ENCODE results near the gene NEK8. TPM values are rescaled to one million over a fixed set of nuclear protein-coding genes. Genes with fewer than 3 reads are reported as not detected.

Gene NEK8
- total RNA-seq, 1 donor from 2014 or later, result 4.3 TPM

GRCh38 chr17:28685366-28685765, 43.2 kb upstream of the NEK8 start:
- Histone ChIP-seq H3K9ac (ENCODE audit: low read length) (no peak overlapping the region), H3K4me1 (ENCODE audit: insufficient read depth, low read length) (no peaks in the 10 kb centered on the region), H4K20me1 (ENCODE audit: insufficient read depth, low read length) (peaks cover 16% of the 10 kb centered on the region), H3K27me3 (ENCODE audit: insufficient read depth, low read length) (no peaks in the 10 kb centered on the region), H3K9me3 (ENCODE audit: insufficient read depth, low read depth, low read length) (no peaks in the 10 kb centered on the region), H3K4me2 (ENCODE audit: low read length) (no peak overlapping the region), H3K36me3 (ENCODE audit: insufficient read depth, low read length) (peaks cover 89% of the 10 kb centered on the region), H2AFZ (ENCODE audit: low read depth, low read length) (no peak overlapping the region), H3K79me2 (ENCODE audit: insufficient read depth, low read length) (no peaks in the 10 kb centered on the region), H3K27ac (ENCODE audit: low read depth, low read length) (no peak overlapping the region), H3K4me3 (ENCODE audit: insufficient read depth, low read depth, low read length) (no peak overlapping the region)
- DNase-seq (ENCODE audit: low read depth) (no peak), FAIRE-seq (no peak)
- no peak for TF ChIP-seq EZH2 (IDR thresholded peaks at IDR 0.05; ENCODE audit: insufficient read depth, low read length)
- TF ChIP-seq, protein P1, sequence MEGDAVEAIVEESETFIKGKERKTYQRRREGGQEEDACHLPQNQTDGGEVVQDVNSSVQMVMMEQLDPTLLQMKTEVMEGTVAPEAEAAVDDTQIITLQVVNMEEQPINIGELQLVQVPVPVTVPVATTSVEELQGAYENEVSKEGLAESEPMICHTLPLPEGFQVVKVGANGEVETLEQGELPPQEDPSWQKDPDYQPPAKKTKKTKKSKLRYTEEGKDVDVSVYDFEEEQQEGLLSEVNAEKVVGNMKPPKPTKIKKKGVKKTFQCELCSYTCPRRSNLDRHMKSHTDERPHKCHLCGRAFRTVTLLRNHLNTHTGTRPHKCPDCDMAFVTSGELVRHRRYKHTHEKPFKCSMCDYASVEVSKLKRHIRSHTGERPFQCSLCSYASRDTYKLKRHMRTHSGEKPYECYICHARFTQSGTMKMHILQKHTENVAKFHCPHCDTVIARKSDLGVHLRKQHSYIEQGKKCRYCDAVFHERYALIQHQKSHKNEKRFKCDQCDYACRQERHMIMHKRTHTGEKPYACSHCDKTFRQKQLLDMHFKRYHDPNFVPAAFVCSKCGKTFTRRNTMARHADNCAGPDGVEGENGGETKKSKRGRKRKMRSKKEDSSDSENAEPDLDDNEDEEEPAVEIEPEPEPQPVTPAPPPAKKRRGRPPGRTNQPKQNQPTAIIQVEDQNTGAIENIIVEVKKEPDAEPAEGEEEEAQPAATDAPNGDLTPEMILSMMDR (IDR thresholded peaks at IDR 0.05; ENCODE audit: insufficient read depth, low read depth, low read length), result no peak
- Mint-ChIP-seq H3K4me1 (ENCODE audit: low read depth, unreplicated experiment) (no peaks in the 10 kb centered on the region), H3K4me3 (ENCODE audit: unreplicated experiment) (no peak overlapping the region), H3K36me3 (ENCODE audit: low read depth, unreplicated experiment) (peaks cover 40% of the 10 kb centered on the region), H3K27ac (ENCODE audit: unreplicated experiment) (no peak overlapping the region), H3K9me3 (ENCODE audit: unreplicated experiment) (no peaks in the 10 kb centered on the region), H3K27me3 (ENCODE audit: low read depth, unreplicated experiment) (no peaks in the 10 kb centered on the region)

DNA sequence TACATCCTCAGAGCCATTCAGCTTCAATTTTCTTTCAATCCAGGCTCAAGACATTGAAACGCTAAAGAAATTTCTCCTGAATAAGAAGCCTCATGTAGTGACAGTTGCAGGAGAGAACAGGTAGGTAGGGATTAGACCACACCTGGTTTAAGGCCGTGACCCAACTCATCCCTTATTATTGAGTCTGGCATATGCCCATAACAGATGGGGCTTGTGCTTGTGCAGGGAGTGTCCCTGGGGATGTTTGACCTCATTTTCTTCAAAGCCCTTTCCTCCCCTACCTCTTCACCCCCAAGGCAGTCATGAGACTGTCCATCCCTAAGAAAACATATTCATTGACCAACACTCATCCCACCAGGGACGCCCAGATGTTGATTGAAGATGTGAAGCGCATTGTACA, 42.3 kb upstream of the NEK8 start:
- peaks cover 87% of the 10 kb centered on the region for H3K36me3 ChIP-seq (ENCODE audit: insufficient read depth, low read length)
- no peak overlapping the region for H3K4me2 ChIP-seq (ENCODE audit: low read length)
- DNase-seq (ENCODE audit: low read depth), result no peak
- H3K27ac Mint-ChIP-seq (ENCODE audit: unreplicated experiment), result no peak overlapping the region
- no peaks in the 10 kb centered on the region for H3K27me3 ChIP-seq (ENCODE audit: insufficient read depth, low read length)
- H3K9me3 Mint-ChIP-seq (ENCODE audit: unreplicated experiment), result no peaks in the 10 kb centered on the region
- no peak for TF ChIP-seq EZH2 (IDR thresholded peaks at IDR 0.05; ENCODE audit: insufficient read depth, low read length)
- TF ChIP-seq, protein P1 (IDR thresholded peaks at IDR 0.05; ENCODE audit: insufficient read depth, low read depth, low read length), result no peak
- H3K4me3 ChIP-seq (ENCODE audit: insufficient read depth, low read depth, low read length), result no peak overlapping the region
- H3K27me3 Mint-ChIP-seq (ENCODE audit: low read depth, unreplicated experiment), result no peaks in the 10 kb centered on the region
- H3K9me3 ChIP-seq (ENCODE audit: insufficient read depth, low read depth, low read length), result no peaks in the 10 kb centered on the region
- no peak overlapping the region for H3K4me3 Mint-ChIP-seq (ENCODE audit: unreplicated experiment)
- FAIRE-seq, result no peak
- H3K27ac ChIP-seq (ENCODE audit: low read depth, low read length), result no peak overlapping the region
- H3K4me1 Mint-ChIP-seq (ENCODE audit: low read depth, unreplicated experiment), result no peaks in the 10 kb centered on the region
- no peaks in the 10 kb centered on the region for H3K79me2 ChIP-seq (ENCODE audit: insufficient read depth, low read length)
- peaks cover 40% of the 10 kb centered on the region for H3K36me3 Mint-ChIP-seq (ENCODE audit: low read depth, unreplicated experiment)
- H4K20me1 ChIP-seq (ENCODE audit: insufficient read depth, low read length), result peaks cover 16% of the 10 kb centered on the region
- H3K9ac ChIP-seq (ENCODE audit: low read length), result no peak overlapping the region
- no peaks in the 10 kb centered on the region for H3K4me1 ChIP-seq (ENCODE audit: insufficient read depth, low read length)
- H2AFZ ChIP-seq (ENCODE audit: low read depth, low read length), result no peak overlapping the region

GRCh38 chr17:28688481-28688880, 40.1 kb upstream of the NEK8 start:
- Histone ChIP-seq H3K4me3 (ENCODE audit: insufficient read depth, low read depth, low read length) (no peak overlapping the region), H3K9ac (ENCODE audit: low read length) (no peak overlapping the region), H4K20me1 (ENCODE audit: insufficient read depth, low read length) (peaks cover 16% of the 10 kb centered on the region), H3K27ac (ENCODE audit: low read depth, low read length) (no peak overlapping the region), H2AFZ (ENCODE audit: low read depth, low read length) (no peak overlapping the region), H3K9me3 (ENCODE audit: insufficient read depth, low read depth, low read length) (no peaks in the 10 kb centered on the region), H3K79me2 (ENCODE audit: insufficient read depth, low read length) (no peaks in the 10 kb centered on the region), H3K4me2 (ENCODE audit: low read length) (no peak overlapping the region), H3K27me3 (ENCODE audit: insufficient read depth, low read length) (no peaks in the 10 kb centered on the region), H3K36me3 (ENCODE audit: insufficient read depth, low read length) (peaks cover 71% of the 10 kb centered on the region), H3K4me1 (ENCODE audit: insufficient read depth, low read length) (no peaks in the 10 kb centered on the region)
- no peaks in the 10 kb centered on the region for H3K9me3 Mint-ChIP-seq (ENCODE audit: unreplicated experiment)
- no peak for TF ChIP-seq EZH2 (IDR thresholded peaks at IDR 0.05; ENCODE audit: insufficient read depth, low read length)
- TF ChIP-seq, protein P1 (IDR thresholded peaks at IDR 0.05; ENCODE audit: insufficient read depth, low read depth, low read length), result no peak
- DNase-seq (ENCODE audit: low read depth) (no peak), FAIRE-seq (no peak)
- H3K27ac Mint-ChIP-seq (ENCODE audit: unreplicated experiment), result no peak overlapping the region
- H3K4me3 Mint-ChIP-seq (ENCODE audit: unreplicated experiment), result no peak overlapping the region
- H3K36me3 Mint-ChIP-seq (ENCODE audit: low read depth, unreplicated experiment), result peaks cover 34% of the 10 kb centered on the region
- H3K27me3 Mint-ChIP-seq (ENCODE audit: low read depth, unreplicated experiment), result no peaks in the 10 kb centered on the region
- H3K4me1 Mint-ChIP-seq (ENCODE audit: low read depth, unreplicated experiment), result no peaks in the 10 kb centered on the region
